ENCODE results near the gene QPCT. TPM values are rescaled to one million over a fixed set of nuclear protein-coding genes. Genes with fewer than 3 reads are reported as not detected.

QPCT gene
- total and polyA plus RNA-seq, 2 experiments from 2014 or later = 13.2 TPM

DNA sequence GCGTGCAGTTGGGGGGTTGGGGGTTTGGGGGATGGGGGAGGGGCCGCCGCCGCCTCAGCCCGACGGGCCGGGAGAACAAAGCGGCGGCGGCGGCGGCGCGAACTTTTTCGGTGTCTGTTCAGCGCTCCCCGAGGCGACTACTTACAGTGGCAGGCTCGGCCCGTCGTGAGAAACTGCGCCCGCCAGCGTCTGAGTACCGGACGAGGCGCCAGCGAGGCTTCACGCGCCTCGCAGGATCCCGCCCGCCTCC lies 20.0 kb upstream of the QPCT start (continued):
- TF ChIP-seq ZNF462 (CRISPR knock-in tag; IDR thresholded peaks at IDR 0.05) (no peak), POLR2AphosphoS5 (IDR thresholded peaks at IDR 0.05; ENCODE audit: low read depth) (peak; percentile 59; the same call in 1 of the 2 replicates), NANOG (IDR thresholded peaks at IDR 0.05; ENCODE audit: borderline replicate concordance) (no peak)
- TF ChIP-seq, protein P1, sequence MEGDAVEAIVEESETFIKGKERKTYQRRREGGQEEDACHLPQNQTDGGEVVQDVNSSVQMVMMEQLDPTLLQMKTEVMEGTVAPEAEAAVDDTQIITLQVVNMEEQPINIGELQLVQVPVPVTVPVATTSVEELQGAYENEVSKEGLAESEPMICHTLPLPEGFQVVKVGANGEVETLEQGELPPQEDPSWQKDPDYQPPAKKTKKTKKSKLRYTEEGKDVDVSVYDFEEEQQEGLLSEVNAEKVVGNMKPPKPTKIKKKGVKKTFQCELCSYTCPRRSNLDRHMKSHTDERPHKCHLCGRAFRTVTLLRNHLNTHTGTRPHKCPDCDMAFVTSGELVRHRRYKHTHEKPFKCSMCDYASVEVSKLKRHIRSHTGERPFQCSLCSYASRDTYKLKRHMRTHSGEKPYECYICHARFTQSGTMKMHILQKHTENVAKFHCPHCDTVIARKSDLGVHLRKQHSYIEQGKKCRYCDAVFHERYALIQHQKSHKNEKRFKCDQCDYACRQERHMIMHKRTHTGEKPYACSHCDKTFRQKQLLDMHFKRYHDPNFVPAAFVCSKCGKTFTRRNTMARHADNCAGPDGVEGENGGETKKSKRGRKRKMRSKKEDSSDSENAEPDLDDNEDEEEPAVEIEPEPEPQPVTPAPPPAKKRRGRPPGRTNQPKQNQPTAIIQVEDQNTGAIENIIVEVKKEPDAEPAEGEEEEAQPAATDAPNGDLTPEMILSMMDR (conservative IDR thresholded peaks at IDR 0.05; ENCODE audit: low read depth in 2 of 2) = no peak

GRCh38 chr2:37324786-37325624 lies 19.4 kb upstream of the QPCT start, which contains the start of gene PRKD3:
PRKD3 (minus strand) TSS chr2:37324833; CDS start chr2:37316524, 8,309 bp downstream.
- DNase-seq (ENCODE audit: low spot score) = peak; percentile 81
- peaks cover 27% of the 10 kb centered on the region for H3K4me1 ChIP-seq (ENCODE audit: insufficient read depth)
- H3K4me3 Mint-ChIP-seq = peak within 1 kb of the TSS; percentile 92
- H3K27me3 ChIP-seq (ENCODE audit: insufficient read depth) = peaks cover 24% of the 10 kb centered on the region
- H3K27ac Mint-ChIP-seq = peak within 1 kb of the TSS; percentile 94
- ATAC-seq = peak; percentile 80
- peaks cover 9% of the 10 kb centered on the region; the same call in 1 of the 3 replicates for H3K36me3 Mint-ChIP-seq (ENCODE audit: low read depth)
- peaks cover 3% of the 10 kb centered on the region; the same call in 1 of the 2 replicates for H3K36me3 ChIP-seq (ENCODE audit: insufficient read depth)
- H3K4me1 Mint-ChIP-seq = peaks cover 20% of the 10 kb centered on the region
- peak within 1 kb of the TSS; percentile 92 for H3K4me2 ChIP-seq
- H3K9me2 ChIP-seq (ENCODE audit: insufficient read depth) = no peaks in the 10 kb centered on the region
- H2AFZ ChIP-seq = peak within 1 kb of the TSS; percentile 94
- peak within 1 kb of the TSS; percentile 91 for H3K4me3 ChIP-seq
- H3K27ac ChIP-seq (ENCODE audit: low read depth) = peak within 1 kb of the TSS; percentile 64; the same call in 1 of the 2 replicates
- H4K20me1 ChIP-seq (replicated peaks; ENCODE audit: insufficient read depth) = peaks cover 12% of the 10 kb centered on the region; the same call in 1 of the 2 replicates
- H3K27me3 Mint-ChIP-seq (ENCODE audit: insufficient read depth, low read depth, poor library complexity) = peaks cover 20% of the 10 kb centered on the region
- peaks cover 11% of the 10 kb centered on the region for H3F3A ChIP-seq (replicated peaks; ENCODE audit: low read depth)
- no peaks in the 10 kb centered on the region; the same call in 2 of the 3 replicates for H3K9me3 Mint-ChIP-seq
- H3K79me2 ChIP-seq (replicated peaks; ENCODE audit: insufficient read depth) = peaks cover 41% of the 10 kb centered on the region
- TF ChIP-seq ETS1 (IDR thresholded peaks at IDR 0.05) = no peak; the same call in 1 of the 2 replicates
- peak; percentile 54 for TF ChIP-seq EZH2 (IDR thresholded peaks at IDR 0.05; ENCODE audit: low read depth, unreplicated experiment)

Measured in GM23338 (cell line).